Stomach (tissue), 9 donors: Measurements from ENCODE around the gene TFB1M. TPM values are rescaled to one million over a fixed set of nuclear protein-coding genes. Genes with fewer than 3 reads are reported as not detected.
A peak's percentile ranks its signal among the peaks of the same experiment; 100 is the strongest.

Source experiments
- DNase-seq, 2 donors: peaks; one replicate each; pipeline versions ENCODE4 v3.0.0 to v3.0.0-alpha.2; 2013 to 2019
- H3K27ac ChIP-seq, 5 donors: fragments of 200-600 bp in 4 of 5; sonication (generic) in 4 of 5; one replicate each; pipeline ENCODE4 v1.5.1; 2013 to 2019; ENCODE audit warnings: mild to moderate bottlenecking in 1 of 5, moderate library complexity in 1 of 5
- H3K27me3 ChIP-seq, 3 donors: fragments of 200-600 bp; sonication (generic); one replicate each; pipeline ENCODE4 v1.5.1; 2017 to 2019; ENCODE audit warnings: mixed run types in 1 of 3
- H3K36me3 ChIP-seq, 4 donors: fragments of 200-600 bp; sonication (generic); 1 replicate in 3 of 4; 2 replicates in 1 of 4; pipeline ENCODE4 v1.5.1; 2016 to 2019
- H3K4me1 ChIP-seq, 4 donors: fragments of 200-600 bp; sonication (generic); one replicate each; pipeline ENCODE4 v1.5.1; 2016 to 2019
- H3K4me3 ChIP-seq, 4 donors: fragments of 200-600 bp; sonication (generic) in 3 of 4; one replicate each; pipeline ENCODE4 v1.5.1; 2016 to 2019; ENCODE audit warnings: mild to moderate bottlenecking in 1 of 4
- H3K9me3 ChIP-seq, 4 donors: fragments of 200-600 bp; sonication (generic); one replicate each; pipeline ENCODE4 v1.5.1; 2016 to 2019
- EP300 ChIP-seq: sonication (generic); formaldehyde crosslinking; IDR thresholded peaks from one replicate; pipeline ENCODE4 v1.6.1; 2017; ENCODE audit warnings: antibody characterized with exemption
- POLR2A ChIP-seq, 4 donors: fragments of 450-650 bp; IDR thresholded peaks; one replicate each; pipeline ENCODE4 v1.6.1; 2016; ENCODE audit warnings: antibody characterized with exemption in 4 of 4, control low read depth in 2 of 4, mild to moderate bottlenecking in 1 of 4, moderate library complexity in 1 of 4
- POLR2AphosphoS5 ChIP-seq, 3 donors: sonication (generic); formaldehyde crosslinking; IDR thresholded peaks; one replicate each; pipeline ENCODE4 v1.6.1; 2016; ENCODE audit warnings: antibody characterized with exemption in 3 of 3
- WGBS, 5 donors: extraction: QIAGEN DNeasy Blood & Tissue Kit in 3 of 5; methylation state at CpG; one replicate each; pipeline versions ENCODE4 v1.1.5 to v1.1.7; 2013 to 2018; 5-methylcytosine and 5-hydroxymethylcytosine counted together
- intact Hi-C: fragments of 100-400 bp; cut with DNase I; formaldehyde crosslinking; loops from one replicate; pipeline ENCODE4 v1.15.1; 2023; ENCODE audit warnings: low total_unique reads
- polyA plus RNA-seq, 3 donors: library from polyadenylated mRNA; stranded (reverse); fragments of 200-250 nt; gene quantifications; one replicate each; pipeline ENCODE4 v1.2.3, GENCODE V29; 2013
- total RNA-seq, 5 donors: library from RNA; depleted of rRNA; stranded (reverse); fragments of >200 nt; gene quantifications; one replicate each; pipeline versions ENCODE4 v1.1.0 to v1.2.3, GENCODE V29; 2014 to 2016
- TF ChIP-seq, protein P1 (sequence below), 7 experiments: fragments of 450-650 bp in 4 of 7; fragments of 200-600 bp in 3 of 7; sonication (generic) in 3 of 7; IDR thresholded peaks; one replicate each; pipeline ENCODE4 v1.5.1; 2016 to 2019; ENCODE audit warnings: antibody characterized with exemption in 7 of 7, control low read depth in 2 of 7, mild to moderate bottlenecking in 1 of 7
- donor health status: healthy with polysubstance abuse.
- donor health status: Bipolar disorder and iron deficiency.
- donor health status: healthy.

Gene TFB1M
- total and polyA plus RNA-seq, 8 donors: 5.4 to 37.9 (median 13.7) TPM

DNA sequence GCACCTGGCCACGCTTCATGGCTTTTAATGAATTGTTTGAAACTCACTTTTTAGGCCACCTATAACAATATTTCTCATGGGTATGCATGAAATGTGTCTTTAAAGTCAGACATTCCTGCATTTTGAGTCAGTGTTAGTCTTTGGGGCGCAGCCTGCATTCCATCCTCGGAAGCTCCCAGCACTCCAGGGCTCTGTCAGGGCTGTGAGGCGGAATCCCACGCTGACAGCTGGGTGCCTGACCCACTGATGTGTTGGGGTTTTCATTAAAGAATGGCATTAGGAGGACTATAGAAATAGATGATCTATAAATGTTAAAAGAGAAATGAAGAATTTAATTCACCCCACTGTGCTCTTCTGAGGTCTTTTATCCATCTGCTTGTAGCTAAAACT is 66.7 kb downstream of the TFB1M start:
- intact Hi-C loops: no loop called here
- TF ChIP-seq, protein P1, sequence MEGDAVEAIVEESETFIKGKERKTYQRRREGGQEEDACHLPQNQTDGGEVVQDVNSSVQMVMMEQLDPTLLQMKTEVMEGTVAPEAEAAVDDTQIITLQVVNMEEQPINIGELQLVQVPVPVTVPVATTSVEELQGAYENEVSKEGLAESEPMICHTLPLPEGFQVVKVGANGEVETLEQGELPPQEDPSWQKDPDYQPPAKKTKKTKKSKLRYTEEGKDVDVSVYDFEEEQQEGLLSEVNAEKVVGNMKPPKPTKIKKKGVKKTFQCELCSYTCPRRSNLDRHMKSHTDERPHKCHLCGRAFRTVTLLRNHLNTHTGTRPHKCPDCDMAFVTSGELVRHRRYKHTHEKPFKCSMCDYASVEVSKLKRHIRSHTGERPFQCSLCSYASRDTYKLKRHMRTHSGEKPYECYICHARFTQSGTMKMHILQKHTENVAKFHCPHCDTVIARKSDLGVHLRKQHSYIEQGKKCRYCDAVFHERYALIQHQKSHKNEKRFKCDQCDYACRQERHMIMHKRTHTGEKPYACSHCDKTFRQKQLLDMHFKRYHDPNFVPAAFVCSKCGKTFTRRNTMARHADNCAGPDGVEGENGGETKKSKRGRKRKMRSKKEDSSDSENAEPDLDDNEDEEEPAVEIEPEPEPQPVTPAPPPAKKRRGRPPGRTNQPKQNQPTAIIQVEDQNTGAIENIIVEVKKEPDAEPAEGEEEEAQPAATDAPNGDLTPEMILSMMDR (IDR thresholded peaks at IDR 0.05): no peak
- no peak for TF ChIP-seq POLR2A (IDR thresholded peaks at IDR 0.05)
- TF ChIP-seq EP300: no peak
- TF ChIP-seq POLR2AphosphoS5 (IDR thresholded peaks at IDR 0.05): no peak
- H3K4me1 ChIP-seq: peaks cover 0 to 13% (median 0%) of the 10 kb centered on the region in 4 donors
- DNase-seq: no peak
- no peak overlapping the region for H3K4me3 ChIP-seq
- H3K27ac ChIP-seq: peak overlapping the region in 1 of 5 donors; percentile 44
- no peaks in the 10 kb centered on the region for H3K9me3 ChIP-seq
- 80 to 96% (median 88%) methylated on average over 5 of the region's 5 CpGs for WGBS, 5 donors
- H3K36me3 ChIP-seq: peaks cover 3 to 42% (median 29%) of the 10 kb centered on the region in 4 donors
- no peaks in the 10 kb centered on the region for H3K27me3 ChIP-seq

DNA sequence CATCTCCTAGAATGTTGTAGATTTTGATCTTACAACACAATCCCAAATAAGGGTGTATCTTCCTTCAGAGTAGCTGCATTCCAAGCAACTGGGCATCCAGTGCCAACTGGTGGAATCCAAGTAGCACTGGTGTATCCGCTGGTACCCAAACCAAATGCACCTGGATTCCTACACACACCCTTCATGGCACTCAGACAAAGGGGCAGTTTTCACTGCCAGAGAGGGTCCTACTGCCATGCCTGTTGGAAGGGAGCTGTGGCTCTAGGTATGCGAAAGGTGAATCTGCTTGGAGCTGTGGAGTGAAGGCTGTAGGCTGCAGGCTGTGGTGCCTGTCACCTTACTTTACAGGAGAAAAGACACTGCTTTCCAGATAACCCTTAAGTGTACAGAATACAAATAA is 67.5 kb downstream of the TFB1M start:
- DNase-seq: no peak
- TF ChIP-seq, protein P1 (IDR thresholded peaks at IDR 0.05): no peak
- no peak for TF ChIP-seq POLR2AphosphoS5 (IDR thresholded peaks at IDR 0.05)
- no peak for TF ChIP-seq POLR2A (IDR thresholded peaks at IDR 0.05)
- TF ChIP-seq EP300: no peak
- Histone ChIP-seq H3K4me3 (no peak overlapping the region), H3K27ac (no peak overlapping the region), H3K36me3 (peaks cover 0 to 34% (median 21%) of the 10 kb centered on the region in 4 donors), H3K27me3 (no peaks in the 10 kb centered on the region), H3K4me1 (peaks cover 0 to 13% (median 0%) of the 10 kb centered on the region in 4 donors), H3K9me3 (no peaks in the 10 kb centered on the region)
- 95 to 100% (median 97%) methylated on average over 2 of the region's 2 CpGs for WGBS, 5 donors
- intact Hi-C loops: no loop called here

DNA sequence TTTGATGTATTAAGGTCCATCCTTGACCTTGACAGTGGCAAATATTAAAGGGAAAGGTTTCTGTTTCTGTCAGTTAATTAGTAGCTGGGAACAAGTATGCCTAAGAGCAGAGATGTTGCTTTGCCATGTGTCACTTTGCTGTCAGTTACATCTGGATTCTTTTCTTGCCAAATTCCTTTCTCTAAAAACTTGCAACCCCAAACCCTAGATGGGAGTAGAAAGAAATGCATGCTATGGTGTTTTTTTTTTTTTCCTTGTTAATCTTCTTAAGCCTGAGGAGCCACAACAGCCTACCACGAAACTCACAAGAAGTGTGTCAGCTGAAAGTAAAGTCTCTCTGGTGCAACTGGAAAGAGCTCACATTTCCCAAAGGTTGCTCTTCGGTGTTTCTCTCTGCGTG is 68.5 kb downstream of the TFB1M start:
- TF ChIP-seq POLR2AphosphoS5 (IDR thresholded peaks at IDR 0.05): no peak
- TF ChIP-seq, protein P1 (IDR thresholded peaks at IDR 0.05): no peak
- no peak for TF ChIP-seq EP300
- no peak for TF ChIP-seq POLR2A (IDR thresholded peaks at IDR 0.05)
- intact Hi-C loops: no loop called here
- no peak overlapping the region for H3K4me3 ChIP-seq
- peaks cover 0 to 24% (median 13%) of the 10 kb centered on the region in 4 donors for H3K36me3 ChIP-seq
- no peaks in the 10 kb centered on the region for H3K9me3 ChIP-seq
- WGBS, 5 donors: 76 to 91% (median 85%) methylated on average over 3 of the region's 3 CpGs
- H3K27me3 ChIP-seq: no peaks in the 10 kb centered on the region
- no peak overlapping the region for H3K27ac ChIP-seq
- peaks cover 0 to 13% (median 0%) of the 10 kb centered on the region in 4 donors for H3K4me1 ChIP-seq
- no peak for DNase-seq

DNA sequence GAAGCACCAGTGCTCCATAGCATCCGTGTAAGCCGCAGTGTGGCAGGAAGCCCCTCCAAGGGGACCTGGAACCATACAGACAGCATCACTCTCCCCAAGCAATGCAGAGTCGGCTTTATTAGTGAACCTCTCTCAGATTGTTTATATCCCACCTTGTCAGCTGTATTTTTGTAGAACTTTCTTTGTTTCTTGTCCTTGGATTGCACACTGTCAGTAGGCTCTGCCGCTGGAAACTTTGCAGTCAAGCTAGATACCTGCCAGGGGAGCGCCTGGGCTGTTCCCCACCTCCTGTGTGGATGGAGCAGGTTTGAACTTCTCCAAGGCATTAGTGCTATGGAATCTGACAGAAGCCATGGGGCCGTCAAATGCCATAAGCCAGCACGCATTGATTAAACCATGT is 69.1 kb downstream of the TFB1M start:
- intact Hi-C loops: no loop called here
- no peaks in the 10 kb centered on the region for H3K27me3 ChIP-seq
- peaks cover 0 to 13% (median 0%) of the 10 kb centered on the region in 4 donors for H3K4me1 ChIP-seq
- peaks cover 0 to 18% (median 12%) of the 10 kb centered on the region in 4 donors for H3K36me3 ChIP-seq
- TF ChIP-seq POLR2A (IDR thresholded peaks at IDR 0.05) (no peak), POLR2AphosphoS5 (IDR thresholded peaks at IDR 0.05) (no peak), EP300 (no peak)
- TF ChIP-seq, protein P1 (IDR thresholded peaks at IDR 0.05): no peak
- H3K9me3 ChIP-seq: no peaks in the 10 kb centered on the region
- no peak for DNase-seq
- 88 to 95% (median 93%) methylated on average over 5 to 7 of the region's 7 CpGs for WGBS, 5 donors
- no peak overlapping the region for H3K27ac ChIP-seq
- H3K4me3 ChIP-seq: no peak overlapping the region
